ENCODE measurements around the gene RBM33. TPM values are rescaled to one million over a fixed set of nuclear protein-coding genes. Genes with fewer than 3 reads are reported as not detected.

Gene RBM33
- total and polyA plus RNA-seq, 10 of the 15 experiments (the other 5 are each of a cell fraction or from before 2014, with no cell fraction given), result 4.7 to 67.2 (median 24.3) TPM

DNA sequence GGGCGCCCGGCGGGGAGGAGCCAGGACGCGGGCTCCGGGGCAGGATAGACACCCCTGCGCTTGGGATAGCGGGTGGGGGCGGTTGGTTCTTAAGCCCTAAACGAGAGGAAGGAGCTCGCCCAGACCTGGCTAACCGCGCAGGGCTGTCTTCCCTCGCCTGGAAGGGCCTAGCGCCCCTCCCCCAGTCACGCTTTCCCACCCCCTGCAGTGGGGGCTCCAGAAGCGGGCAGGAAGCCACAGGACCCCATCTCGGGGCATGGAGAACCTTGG, 161.3 kb downstream of the RBM33 start:
- no peaks in the 10 kb centered on the region for H3K79me2 ChIP-seq (ENCODE audit: control insufficient read depth, insufficient read depth, low read length)
- no TSS peak for BruUV-seq (replicated peaks)
- no peak for FAIRE-seq
- ATAC-seq, result no peak
- no peak overlapping the region for H3K4me2 ChIP-seq (ENCODE audit: control insufficient read depth, insufficient read depth)
- no peaks in the 10 kb centered on the region for H3K9me3 ChIP-seq (replicated peaks; ENCODE audit: control insufficient read depth, insufficient read depth, low read length)
- TF ChIP-seq, protein P1, sequence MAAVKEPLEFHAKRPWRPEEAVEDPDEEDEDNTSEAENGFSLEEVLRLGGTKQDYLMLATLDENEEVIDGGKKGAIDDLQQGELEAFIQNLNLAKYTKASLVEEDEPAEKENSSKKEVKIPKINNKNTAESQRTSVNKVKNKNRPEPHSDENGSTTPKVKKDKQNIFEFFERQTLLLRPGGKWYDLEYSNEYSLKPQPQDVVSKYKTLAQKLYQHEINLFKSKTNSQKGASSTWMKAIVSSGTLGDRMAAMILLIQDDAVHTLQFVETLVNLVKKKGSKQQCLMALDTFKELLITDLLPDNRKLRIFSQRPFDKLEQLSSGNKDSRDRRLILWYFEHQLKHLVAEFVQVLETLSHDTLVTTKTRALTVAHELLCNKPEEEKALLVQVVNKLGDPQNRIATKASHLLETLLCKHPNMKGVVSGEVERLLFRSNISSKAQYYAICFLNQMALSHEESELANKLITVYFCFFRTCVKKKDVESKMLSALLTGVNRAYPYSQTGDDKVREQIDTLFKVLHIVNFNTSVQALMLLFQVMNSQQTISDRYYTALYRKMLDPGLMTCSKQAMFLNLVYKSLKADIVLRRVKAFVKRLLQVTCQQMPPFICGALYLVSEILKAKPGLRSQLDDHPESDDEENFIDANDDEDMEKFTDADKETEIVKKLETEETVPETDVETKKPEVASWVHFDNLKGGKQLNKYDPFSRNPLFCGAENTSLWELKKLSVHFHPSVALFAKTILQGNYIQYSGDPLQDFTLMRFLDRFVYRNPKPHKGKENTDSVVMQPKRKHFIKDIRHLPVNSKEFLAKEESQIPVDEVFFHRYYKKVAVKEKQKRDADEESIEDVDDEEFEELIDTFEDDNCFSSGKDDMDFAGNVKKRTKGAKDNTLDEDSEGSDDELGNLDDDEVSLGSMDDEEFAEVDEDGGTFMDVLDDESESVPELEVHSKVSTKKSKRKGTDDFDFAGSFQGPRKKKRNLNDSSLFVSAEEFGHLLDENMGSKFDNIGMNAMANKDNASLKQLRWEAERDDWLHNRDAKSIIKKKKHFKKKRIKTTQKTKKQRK (IDR thresholded peaks at IDR 0.05; ENCODE audit: low read depth, low read length), result no peak
- TF ChIP-seq, protein P2, sequence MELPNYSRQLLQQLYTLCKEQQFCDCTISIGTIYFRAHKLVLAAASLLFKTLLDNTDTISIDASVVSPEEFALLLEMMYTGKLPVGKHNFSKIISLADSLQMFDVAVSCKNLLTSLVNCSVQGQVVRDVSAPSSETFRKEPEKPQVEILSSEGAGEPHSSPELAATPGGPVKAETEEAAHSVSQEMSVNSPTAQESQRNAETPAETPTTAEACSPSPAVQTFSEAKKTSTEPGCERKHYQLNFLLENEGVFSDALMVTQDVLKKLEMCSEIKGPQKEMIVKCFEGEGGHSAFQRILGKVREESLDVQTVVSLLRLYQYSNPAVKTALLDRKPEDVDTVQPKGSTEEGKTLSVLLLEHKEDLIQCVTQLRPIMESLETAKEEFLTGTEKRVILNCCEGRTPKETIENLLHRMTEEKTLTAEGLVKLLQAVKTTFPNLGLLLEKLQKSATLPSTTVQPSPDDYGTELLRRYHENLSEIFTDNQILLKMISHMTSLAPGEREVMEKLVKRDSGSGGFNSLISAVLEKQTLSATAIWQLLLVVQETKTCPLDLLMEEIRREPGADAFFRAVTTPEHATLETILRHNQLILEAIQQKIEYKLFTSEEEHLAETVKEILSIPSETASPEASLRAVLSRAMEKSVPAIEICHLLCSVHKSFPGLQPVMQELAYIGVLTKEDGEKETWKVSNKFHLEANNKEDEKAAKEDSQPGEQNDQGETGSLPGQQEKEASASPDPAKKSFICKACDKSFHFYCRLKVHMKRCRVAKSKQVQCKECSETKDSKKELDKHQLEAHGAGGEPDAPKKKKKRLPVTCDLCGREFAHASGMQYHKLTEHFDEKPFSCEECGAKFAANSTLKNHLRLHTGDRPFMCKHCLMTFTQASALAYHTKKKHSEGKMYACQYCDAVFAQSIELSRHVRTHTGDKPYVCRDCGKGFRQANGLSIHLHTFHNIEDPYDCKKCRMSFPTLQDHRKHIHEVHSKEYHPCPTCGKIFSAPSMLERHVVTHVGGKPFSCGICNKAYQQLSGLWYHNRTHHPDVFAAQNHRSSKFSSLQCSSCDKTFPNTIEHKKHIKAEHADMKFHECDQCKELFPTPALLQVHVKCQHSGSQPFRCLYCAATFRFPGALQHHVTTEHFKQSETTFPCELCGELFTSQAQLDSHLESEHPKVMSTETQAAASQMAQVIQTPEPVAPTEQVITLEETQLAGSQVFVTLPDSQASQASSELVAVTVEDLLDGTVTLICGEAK (IDR thresholded peaks at IDR 0.05; ENCODE audit: borderline replicate concordance), result no peak
- TF ChIP-seq, protein P3, sequence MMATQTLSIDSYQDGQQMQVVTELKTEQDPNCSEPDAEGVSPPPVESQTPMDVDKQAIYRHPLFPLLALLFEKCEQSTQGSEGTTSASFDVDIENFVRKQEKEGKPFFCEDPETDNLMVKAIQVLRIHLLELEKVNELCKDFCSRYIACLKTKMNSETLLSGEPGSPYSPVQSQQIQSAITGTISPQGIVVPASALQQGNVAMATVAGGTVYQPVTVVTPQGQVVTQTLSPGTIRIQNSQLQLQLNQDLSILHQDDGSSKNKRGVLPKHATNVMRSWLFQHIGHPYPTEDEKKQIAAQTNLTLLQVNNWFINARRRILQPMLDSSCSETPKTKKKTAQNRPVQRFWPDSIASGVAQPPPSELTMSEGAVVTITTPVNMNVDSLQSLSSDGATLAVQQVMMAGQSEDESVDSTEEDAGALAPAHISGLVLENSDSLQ (IDR thresholded peaks at IDR 0.05), result no peak
- no peak for TF ChIP-seq TAF1 (IDR thresholded peaks at IDR 0.05; ENCODE audit: borderline replicate concordance, low read depth, low read length)
- 47% methylated on average over 14 of the region's 18 CpGs for WGBS (ENCODE audit: insufficient coverage, insufficient replicate concordance, low lambda C conversion rate, missing lambda C conversion rate)
- CTCF ChIA-PET, result no interaction called here
- no peak overlapping the region for H3K27ac ChIP-seq (ENCODE audit: control insufficient read depth, insufficient read depth)
- H2AFZ ChIP-seq (ENCODE audit: control insufficient read depth, low read depth, low read length), result no peak overlapping the region
- no peaks in the 10 kb centered on the region for H3K4me1 ChIP-seq (ENCODE audit: control insufficient read depth, insufficient read depth, low read length)
- H3K27me3 ChIP-seq (replicated peaks in 1 of 2; ENCODE audit: control insufficient read depth in 2 of 2, insufficient read depth in 2 of 2, low read length in 1 of 2), result peaks cover 11 to 12% of the 10 kb centered on the region in 2 experiments
- no peak for DNase-seq (ENCODE audit: low read depth, low spot score)
- RAD21 ChIA-PET (ENCODE audit: unreplicated experiment), result no interaction called here
- POLR2A ChIA-PET, result no interaction called here
- no peaks in the 10 kb centered on the region for H3K36me3 ChIP-seq (ENCODE audit: control insufficient read depth in 2 of 2, insufficient read depth in 2 of 2, low read length in 1 of 2)
- intact Hi-C loops (cut with micrococcal nuclease; ENCODE audit: unreplicated experiment) (no loop called here), in situ Hi-C loops (cut with MboI) (loop anchor here (25.0 kb wide), 1 partner anchor 1457 kb away; no protein-coding TSS in a partner anchor)
- no peaks in the 10 kb centered on the region for H4K20me1 ChIP-seq (ENCODE audit: control insufficient read depth, insufficient read depth)
- H3K9ac ChIP-seq (ENCODE audit: control insufficient read depth, insufficient read depth, low read length), result no peak overlapping the region
- H3K4me3 ChIP-seq, result no peak overlapping the region
- SMC1A ChIA-PET (ENCODE audit: uncharacterized antibody, unreplicated experiment), result no interaction called here
